Type B pancreatic cell (in vitro differentiated cells): Measurements from ENCODE around the gene STH. TPM values are rescaled to one million over a fixed set of nuclear protein-coding genes. Genes with fewer than 3 reads are reported as not detected.

Experiments
- DNase-seq: peaks from one replicate; pipeline ENCODE4 v3.0.0; 2021; ENCODE audit warnings: mixed read lengths; ENCODE audit not compliant: unreplicated experiment; ENCODE audit errors: extremely low spot score
- H3K27ac Mint-ChIP-seq: 2 replicates; pipeline ENCODE4 v1.8.0; 2021; ENCODE audit warnings: mild to moderate bottlenecking, mixed read lengths
- H3K27me3 Mint-ChIP-seq: 2 replicates; pipeline ENCODE4 v1.8.0; 2021; ENCODE audit warnings: mixed read lengths
- H3K36me3 Mint-ChIP-seq: 2 replicates; pipeline ENCODE4 v1.8.0; 2021; ENCODE audit warnings: mixed read lengths
- H3K4me1 Mint-ChIP-seq: one replicate; pipeline ENCODE4 v1.8.0; 2021; ENCODE audit warnings: mixed read lengths; ENCODE audit not compliant: unreplicated experiment
- H3K4me3 Mint-ChIP-seq: 2 replicates; pipeline ENCODE4 v1.8.0; 2021; ENCODE audit warnings: mild to moderate bottlenecking, mixed read lengths
- H3K9me3 Mint-ChIP-seq: 2 replicates; pipeline ENCODE4 v1.8.0; 2021; ENCODE audit warnings: mixed read lengths
- long read RNA-seq: library from polyadenylated mRNA; unstranded; transcript quantifications from one replicate; pipeline ENCODE4 v2.0.0, GENCODE V29; 2020
- total RNA-seq: library from RNA; stranded (reverse); gene quantifications from 2 replicates; pipeline ENCODE4 v1.2.1, GENCODE V29; 2021; ENCODE audit warnings: low replicate concordance
- TF ChIP-seq, protein P1 (sequence below): fragments of 200-600 bp; sonication (generic); conservative IDR thresholded peaks from 2 replicates; pipeline ENCODE4 v1.5.0; 2021; ENCODE audit warnings: antibody characterized with exemption, mild to moderate bottlenecking

Gene STH
- total RNA-seq, result not detected in 2 replicates
- long read RNA-seq, result 0 reads

GRCh38 chr17:45998987-45999899, at the start of gene STH:
TSS of gene STH (plus strand) at chr17:45999250. CDS start at chr17:45999280, 30 bp downstream.
- Mint-ChIP-seq H3K27ac (no peak within 1 kb of the TSS), H3K4me1 (peaks cover under 1% of the 10 kb centered on the region), H3K27me3 (no peaks in the 10 kb centered on the region), H3K4me3 (no peak within 1 kb of the TSS), H3K9me3 (no peaks in the 10 kb centered on the region), H3K36me3 (no peaks in the 10 kb centered on the region)
- no peak for DNase-seq
- TF ChIP-seq, protein P1, sequence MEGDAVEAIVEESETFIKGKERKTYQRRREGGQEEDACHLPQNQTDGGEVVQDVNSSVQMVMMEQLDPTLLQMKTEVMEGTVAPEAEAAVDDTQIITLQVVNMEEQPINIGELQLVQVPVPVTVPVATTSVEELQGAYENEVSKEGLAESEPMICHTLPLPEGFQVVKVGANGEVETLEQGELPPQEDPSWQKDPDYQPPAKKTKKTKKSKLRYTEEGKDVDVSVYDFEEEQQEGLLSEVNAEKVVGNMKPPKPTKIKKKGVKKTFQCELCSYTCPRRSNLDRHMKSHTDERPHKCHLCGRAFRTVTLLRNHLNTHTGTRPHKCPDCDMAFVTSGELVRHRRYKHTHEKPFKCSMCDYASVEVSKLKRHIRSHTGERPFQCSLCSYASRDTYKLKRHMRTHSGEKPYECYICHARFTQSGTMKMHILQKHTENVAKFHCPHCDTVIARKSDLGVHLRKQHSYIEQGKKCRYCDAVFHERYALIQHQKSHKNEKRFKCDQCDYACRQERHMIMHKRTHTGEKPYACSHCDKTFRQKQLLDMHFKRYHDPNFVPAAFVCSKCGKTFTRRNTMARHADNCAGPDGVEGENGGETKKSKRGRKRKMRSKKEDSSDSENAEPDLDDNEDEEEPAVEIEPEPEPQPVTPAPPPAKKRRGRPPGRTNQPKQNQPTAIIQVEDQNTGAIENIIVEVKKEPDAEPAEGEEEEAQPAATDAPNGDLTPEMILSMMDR, result no peak

DNA sequence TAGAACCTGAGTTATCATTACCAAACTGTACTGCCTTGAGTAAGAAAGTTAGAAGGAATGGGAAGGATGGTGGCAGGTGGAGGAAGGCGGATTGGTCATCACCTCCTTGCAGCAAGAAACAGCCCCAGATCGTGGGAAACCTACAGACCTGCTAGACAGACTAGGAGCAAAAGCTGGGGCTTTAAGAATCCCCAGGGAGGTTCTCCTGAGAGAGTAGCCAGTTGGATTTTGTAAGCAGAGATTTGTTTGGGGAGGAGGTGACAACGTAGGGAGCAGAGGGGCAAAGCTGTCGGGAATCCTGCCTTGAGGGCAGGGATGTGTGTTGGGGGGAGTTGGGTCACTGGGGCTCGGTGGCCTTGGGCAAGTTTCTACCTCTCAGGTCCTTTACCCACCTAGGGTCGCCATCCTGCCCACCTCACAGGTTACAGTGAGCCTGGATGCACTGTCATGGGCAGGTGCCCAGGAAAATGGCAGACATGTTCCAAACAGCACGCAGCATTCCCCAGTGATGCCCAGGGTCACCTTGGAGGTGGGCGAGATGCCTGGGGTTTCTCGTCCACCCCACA, 49.2 kb upstream of the STH start:
- Mint-ChIP-seq H3K27ac (no peak overlapping the region), H3K9me3 (no peaks in the 10 kb centered on the region), H3K27me3 (peaks cover 49% of the 10 kb centered on the region), H3K4me1 (no peaks in the 10 kb centered on the region), H3K4me3 (no peak overlapping the region), H3K36me3 (no peaks in the 10 kb centered on the region)
- DNase-seq, result no peak
- TF ChIP-seq, protein P1, result no peak

DNA sequence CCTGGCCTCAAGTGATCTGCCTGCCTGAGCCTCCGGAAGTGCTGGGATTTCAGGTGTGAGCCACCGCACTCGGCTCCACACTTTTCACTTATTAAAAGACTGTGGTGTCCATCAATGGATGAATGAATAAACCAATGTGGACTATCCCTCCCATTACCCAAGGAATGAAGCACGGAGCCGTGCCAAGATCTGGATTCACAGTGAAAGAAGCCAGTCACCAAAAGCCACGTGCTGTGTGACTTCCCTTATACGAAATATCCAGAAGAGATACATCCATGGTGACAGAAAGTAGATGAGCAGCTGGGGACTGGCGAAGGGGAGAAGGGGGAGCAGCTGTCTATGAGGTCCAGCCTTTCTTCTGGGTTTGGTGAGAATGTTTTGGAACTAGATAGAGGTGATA, 48.2 kb upstream of the STH start:
- H3K27me3 Mint-ChIP-seq, result peaks cover 46% of the 10 kb centered on the region
- TF ChIP-seq, protein P1, result no peak
- H3K4me3 Mint-ChIP-seq, result no peak overlapping the region
- H3K27ac Mint-ChIP-seq, result no peak overlapping the region
- no peaks in the 10 kb centered on the region for H3K36me3 Mint-ChIP-seq
- DNase-seq, result no peak
- no peaks in the 10 kb centered on the region for H3K4me1 Mint-ChIP-seq
- H3K9me3 Mint-ChIP-seq, result no peaks in the 10 kb centered on the region

DNA sequence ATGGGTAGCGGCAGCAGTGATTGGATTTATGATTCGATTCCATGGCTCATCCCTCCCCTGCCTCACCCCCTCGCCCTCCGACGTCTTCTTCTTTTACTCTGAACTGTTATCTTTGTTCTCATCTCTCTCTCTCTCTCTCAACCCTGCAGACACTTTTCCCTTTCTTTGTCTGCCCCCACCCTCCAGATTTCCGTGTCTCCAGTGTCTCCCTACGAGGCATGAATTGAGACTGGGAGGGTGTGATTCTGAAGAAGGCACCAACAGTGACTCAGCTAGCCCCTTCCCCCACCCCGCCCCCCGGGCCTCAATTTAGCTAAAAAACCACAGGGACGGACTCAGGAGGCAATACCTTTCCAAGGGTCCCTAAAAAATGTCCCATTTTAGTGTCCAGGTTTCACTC, 47.6 kb upstream of the STH start:
- no peak for DNase-seq
- H3K27me3 Mint-ChIP-seq, result peaks cover 44% of the 10 kb centered on the region
- TF ChIP-seq, protein P1, result no peak
- H3K36me3 Mint-ChIP-seq, result no peaks in the 10 kb centered on the region
- H3K4me1 Mint-ChIP-seq, result no peaks in the 10 kb centered on the region
- H3K9me3 Mint-ChIP-seq, result no peaks in the 10 kb centered on the region
- H3K4me3 Mint-ChIP-seq, result no peak overlapping the region
- peak overlapping the region; percentile 9 for H3K27ac Mint-ChIP-seq

GRCh38 chr17:45951941-45952340, 47.1 kb upstream of the STH start:
- DNase-seq, result no peak
- H3K27me3 Mint-ChIP-seq, result peaks cover 44% of the 10 kb centered on the region
- no peak overlapping the region for H3K4me3 Mint-ChIP-seq
- H3K27ac Mint-ChIP-seq, result no peak overlapping the region
- TF ChIP-seq, protein P1, result no peak
- H3K36me3 Mint-ChIP-seq, result no peaks in the 10 kb centered on the region
- H3K9me3 Mint-ChIP-seq, result no peaks in the 10 kb centered on the region
- H3K4me1 Mint-ChIP-seq, result no peaks in the 10 kb centered on the region
